ENCODE measurements around the gene TTC34. TPM values are rescaled to one million over a fixed set of nuclear protein-coding genes. Genes with fewer than 3 reads are reported as not detected.

TTC34 gene
- total RNA-seq, 2 experiments from 2014 or later: 0.97 to 1.0 TPM

DNA sequence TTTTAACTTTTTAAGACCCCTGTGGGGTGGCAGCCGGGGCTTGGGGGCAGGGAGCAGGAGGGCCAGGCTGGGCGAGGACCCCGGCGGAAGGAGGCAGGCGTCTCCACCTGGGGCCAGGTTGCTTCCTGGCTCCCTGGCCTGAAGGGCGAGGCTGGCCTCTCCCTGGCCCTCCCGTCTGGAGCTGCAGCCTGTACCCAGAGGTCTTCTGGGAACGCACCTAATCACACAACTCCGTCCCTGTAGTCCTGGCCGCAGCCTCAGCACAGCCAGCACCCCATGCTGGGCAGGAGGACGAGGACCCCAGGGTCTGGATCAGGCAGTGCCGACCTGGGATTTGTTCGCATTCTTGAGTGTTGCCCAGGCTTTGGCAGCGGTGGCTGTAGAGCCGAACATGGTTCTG is 14.1 kb upstream of the TTC34 start:
- H3K9me3 Mint-ChIP-seq: no peaks in the 10 kb centered on the region
- no peak overlapping the region for H3K27ac Mint-ChIP-seq
- H3K36me3 Mint-ChIP-seq: no peaks in the 10 kb centered on the region
- intact Hi-C loops (cut with micrococcal nuclease): no loop called here
- DNase-seq: no peak
- peaks cover 2% of the 10 kb centered on the region for H3K27me3 Mint-ChIP-seq
- POLR2A ChIA-PET: no interaction called here
- H3K4me1 Mint-ChIP-seq (ENCODE audit: low read depth): no peaks in the 10 kb centered on the region
- CTCF ChIA-PET: no interaction called here
- no peak overlapping the region for H3K4me3 Mint-ChIP-seq

- Mint-ChIP-seq H3K4me3 (no peak overlapping the region), H3K27me3 (peaks cover 2% of the 10 kb centered on the region), H3K27ac (no peak overlapping the region), H3K9me3 (no peaks in the 10 kb centered on the region), H3K4me1 (ENCODE audit: low read depth) (no peaks in the 10 kb centered on the region), H3K36me3 (no peaks in the 10 kb centered on the region)
- no peak for DNase-seq
- intact Hi-C loops (cut with micrococcal nuclease): no loop called here
- ChIA-PET POLR2A (no interaction called here), CTCF (interaction anchor here (0.7 kb wide), 1 partner anchor 11 kb away, joined by 3 read pairs; no protein-coding TSS in a partner anchor)
These were observed 13.1 kb upstream of the TTC34 start for GRCh38 chr1:2814511-2815075.

GRCh38 chr1:2812939-2813653 is 11.6 kb upstream of the TTC34 start:
- H3K4me1 Mint-ChIP-seq (ENCODE audit: low read depth): no peaks in the 10 kb centered on the region
- H3K27ac Mint-ChIP-seq: no peak overlapping the region
- POLR2A ChIA-PET: no interaction called here
- H3K9me3 Mint-ChIP-seq: no peaks in the 10 kb centered on the region
- peaks cover 2% of the 10 kb centered on the region for H3K27me3 Mint-ChIP-seq
- CTCF ChIA-PET: interaction anchor here (1.0 kb wide), 1 partner anchor 9 kb away, joined by 3 read pairs; no protein-coding TSS in a partner anchor
- intact Hi-C loops (cut with micrococcal nuclease): no loop called here
- H3K36me3 Mint-ChIP-seq: no peaks in the 10 kb centered on the region
- no peak for DNase-seq
- H3K4me3 Mint-ChIP-seq: no peak overlapping the region

DNA sequence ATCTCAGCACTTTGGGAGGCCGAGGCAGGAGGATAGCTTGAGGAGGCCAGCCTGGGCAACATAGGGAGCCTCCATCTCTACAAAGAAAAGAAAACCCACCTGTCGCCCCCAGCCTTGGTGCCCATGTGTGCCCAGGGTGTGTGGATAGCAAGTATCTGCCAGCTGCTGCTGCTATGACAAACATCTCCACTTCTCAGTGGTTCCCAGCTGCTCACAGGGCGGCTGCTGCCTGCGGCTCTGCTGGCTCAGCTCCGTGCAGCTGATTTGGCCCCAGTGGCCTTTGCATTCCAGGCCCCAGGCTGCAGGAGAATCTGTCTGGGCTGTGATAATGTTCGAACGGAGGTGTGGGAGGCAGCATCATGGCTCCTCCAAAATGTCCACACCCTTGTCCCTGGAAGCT is 10.6 kb upstream of the TTC34 start:
- intact Hi-C loops (cut with micrococcal nuclease): no loop called here
- Mint-ChIP-seq H3K9me3 (no peaks in the 10 kb centered on the region), H3K4me3 (no peak overlapping the region), H3K27ac (no peak overlapping the region), H3K4me1 (ENCODE audit: low read depth) (no peaks in the 10 kb centered on the region), H3K36me3 (no peaks in the 10 kb centered on the region), H3K27me3 (peaks cover 2% of the 10 kb centered on the region)
- ChIA-PET CTCF (interaction anchor here (1.3 kb wide), 1 partner anchor 10 kb away, joined by 4 read pairs; no protein-coding TSS in a partner anchor), POLR2A (no interaction called here)
- no peak for DNase-seq

- Mint-ChIP-seq H3K4me1 (ENCODE audit: low read depth) (no peaks in the 10 kb centered on the region), H3K27me3 (peaks cover 2% of the 10 kb centered on the region), H3K4me3 (no peak overlapping the region), H3K9me3 (no peaks in the 10 kb centered on the region), H3K27ac (no peak overlapping the region), H3K36me3 (no peaks in the 10 kb centered on the region)
- intact Hi-C loops (cut with micrococcal nuclease): no loop called here
- CTCF ChIA-PET: interaction anchor here (1.3 kb wide), 1 partner anchor 11 kb away, joined by 4 read pairs; no protein-coding TSS in a partner anchor
- DNase-seq: no peak
- POLR2A ChIA-PET: no interaction called here
These were observed 10.0 kb upstream of the TTC34 start for GRCh38 chr1:2811533-2811918.

- Mint-ChIP-seq H3K4me3 (no peak overlapping the region), H3K36me3 (no peaks in the 10 kb centered on the region), H3K4me1 (ENCODE audit: low read depth) (no peaks in the 10 kb centered on the region), H3K27me3 (peaks cover 3% of the 10 kb centered on the region), H3K27ac (no peak overlapping the region), H3K9me3 (no peaks in the 10 kb centered on the region)
- intact Hi-C loops (cut with micrococcal nuclease): no loop called here
- CTCF ChIA-PET: interaction anchor here (1.3 kb wide), 1 partner anchor 11 kb away, joined by 4 read pairs; no protein-coding TSS in a partner anchor
- no peak for DNase-seq
- POLR2A ChIA-PET: no interaction called here
These were observed 9.5 kb upstream of the TTC34 start for GRCh38 chr1:2810899-2811532.

DNA sequence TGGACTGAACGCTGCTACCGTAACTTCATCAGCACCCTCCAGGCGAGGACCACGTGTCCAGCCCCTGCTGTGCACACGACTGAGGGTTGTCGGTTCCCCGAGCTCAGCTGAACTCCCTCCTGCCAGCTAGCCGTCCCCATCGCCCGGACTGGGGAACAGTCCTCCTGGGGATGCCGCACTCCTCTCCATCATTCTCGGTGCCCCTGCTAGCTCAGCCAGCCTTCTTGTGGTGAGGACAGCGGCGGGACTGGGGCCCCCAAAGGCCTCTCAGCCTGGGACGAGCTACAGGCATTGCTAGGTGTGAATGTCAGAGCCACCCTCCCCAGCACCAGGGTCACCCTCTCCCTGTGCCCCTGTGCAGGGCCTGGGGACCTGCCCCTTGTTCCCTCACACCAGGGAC is 8.8 kb upstream of the TTC34 start:
- H3K36me3 Mint-ChIP-seq: no peaks in the 10 kb centered on the region
- POLR2A ChIA-PET: no interaction called here
- DNase-seq: no peak
- no peaks in the 10 kb centered on the region for H3K4me1 Mint-ChIP-seq (ENCODE audit: low read depth)
- H3K4me3 Mint-ChIP-seq: no peak overlapping the region
- peaks cover 4% of the 10 kb centered on the region for H3K27me3 Mint-ChIP-seq
- intact Hi-C loops (cut with micrococcal nuclease): no loop called here
- CTCF ChIA-PET: no interaction called here
- no peaks in the 10 kb centered on the region for H3K9me3 Mint-ChIP-seq
- no peak overlapping the region for H3K27ac Mint-ChIP-seq

DNA sequence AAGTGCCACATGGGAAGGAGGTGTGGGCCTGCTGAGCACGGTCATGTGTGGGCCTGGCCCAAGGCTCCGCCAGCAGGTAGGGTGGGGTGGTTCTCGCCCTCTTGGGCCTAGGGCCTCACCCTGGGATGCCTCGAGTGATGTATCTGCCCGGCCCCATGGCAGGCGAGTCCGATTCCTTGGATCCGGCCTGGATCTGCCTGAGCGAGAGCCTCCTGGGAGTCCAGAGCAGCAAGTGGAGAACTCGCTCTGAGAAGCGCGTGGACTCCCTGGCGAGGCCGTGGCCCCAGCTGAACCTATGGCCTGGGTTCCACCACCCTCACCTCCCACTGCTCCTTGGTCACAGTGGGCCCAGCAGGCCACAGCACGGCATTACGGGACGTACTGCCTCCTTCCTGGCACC is 8.2 kb upstream of the TTC34 start:
- Mint-ChIP-seq H3K4me1 (ENCODE audit: low read depth) (no peaks in the 10 kb centered on the region), H3K27me3 (peaks cover 4% of the 10 kb centered on the region), H3K4me3 (no peak overlapping the region), H3K9me3 (no peaks in the 10 kb centered on the region), H3K27ac (no peak overlapping the region), H3K36me3 (no peaks in the 10 kb centered on the region)
- no peak for DNase-seq
- intact Hi-C loops (cut with micrococcal nuclease): no loop called here
- CTCF ChIA-PET: no interaction called here
- POLR2A ChIA-PET: no interaction called here

DNA sequence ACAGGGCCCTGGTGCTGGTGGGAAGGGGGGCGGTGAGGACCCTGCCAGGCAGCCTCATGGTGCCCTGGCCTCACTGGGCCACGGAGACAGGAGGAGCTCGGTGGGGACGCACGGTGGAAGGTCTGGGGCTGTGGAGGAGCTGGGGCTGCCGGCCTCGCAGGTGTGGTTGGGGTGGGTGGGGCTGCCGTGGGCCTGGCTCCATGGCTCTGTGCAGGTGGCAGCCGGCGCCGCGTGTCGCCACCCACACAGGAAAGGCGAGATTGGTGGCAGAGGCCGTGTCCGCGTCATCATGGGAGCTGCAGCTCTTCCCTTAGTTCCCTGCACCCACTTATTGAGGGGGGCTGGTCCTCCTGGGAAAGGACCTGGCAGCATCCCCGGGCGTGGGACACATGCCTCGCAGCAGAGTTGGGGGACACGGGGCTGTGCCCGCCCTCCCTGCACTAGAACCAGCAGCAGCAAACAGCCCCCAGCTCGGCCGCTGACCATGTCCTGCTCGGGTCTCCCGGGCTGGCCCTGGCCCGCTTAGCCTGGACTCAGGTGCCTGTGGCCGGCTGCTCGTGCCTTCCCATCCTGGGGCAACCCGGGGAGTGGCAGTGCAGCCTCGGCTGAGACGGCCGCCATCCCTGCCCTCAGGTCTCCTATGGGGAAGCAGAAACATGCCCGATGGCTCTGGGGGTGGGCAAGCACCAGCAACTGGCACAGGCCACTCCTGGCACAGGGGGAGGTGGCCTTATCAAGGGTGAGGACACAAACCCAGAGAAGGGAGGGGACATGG is 7.5 kb upstream of the TTC34 start:
- Mint-ChIP-seq H3K27ac (no peak overlapping the region), H3K9me3 (no peaks in the 10 kb centered on the region), H3K27me3 (peaks cover 4% of the 10 kb centered on the region), H3K4me1 (ENCODE audit: low read depth) (no peaks in the 10 kb centered on the region), H3K36me3 (no peaks in the 10 kb centered on the region), H3K4me3 (no peak overlapping the region)
- intact Hi-C loops (cut with micrococcal nuclease): no loop called here
- ChIA-PET CTCF (no interaction called here), POLR2A (no interaction called here)
- no peak for DNase-seq

- CTCF ChIA-PET: no interaction called here
These were observed 6.9 kb upstream of the TTC34 start for GRCh38 chr1:2808386-2808705.

DNA sequence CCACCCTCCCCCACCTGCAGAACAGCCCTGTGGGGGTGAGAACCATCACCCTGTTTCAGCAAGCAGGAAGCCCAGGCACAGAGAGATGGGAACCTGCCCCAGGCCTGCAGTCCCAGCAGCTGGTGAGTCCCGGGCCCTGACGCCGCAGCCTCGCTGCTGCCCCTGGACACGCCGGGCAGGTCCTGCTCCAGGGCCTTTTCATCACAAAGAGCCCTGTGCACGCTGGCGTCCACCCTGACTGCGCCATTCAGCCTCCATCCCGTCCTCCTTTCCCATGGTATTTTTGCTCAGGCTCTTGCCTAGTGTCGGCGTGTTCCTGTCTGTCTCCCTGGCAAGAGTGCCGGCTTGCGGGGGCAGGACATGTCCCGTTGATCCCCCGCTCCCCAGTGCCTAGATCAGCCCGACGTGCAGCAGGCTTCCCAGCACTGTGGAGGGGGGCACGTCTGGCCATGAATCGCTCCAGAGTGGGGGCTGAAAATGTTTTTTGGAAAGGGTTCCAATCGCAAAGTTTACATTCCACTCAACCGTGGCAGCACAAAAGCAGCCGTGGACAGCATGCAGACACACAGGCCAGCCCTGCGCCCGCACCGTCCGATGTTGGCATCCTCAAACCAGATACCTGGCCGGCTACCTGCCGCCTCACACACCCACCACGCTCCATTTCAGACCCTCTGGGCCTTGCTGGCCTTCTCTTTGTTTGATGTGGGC is 6.3 kb upstream of the TTC34 start:
- Mint-ChIP-seq H3K9me3 (no peaks in the 10 kb centered on the region), H3K4me1 (ENCODE audit: low read depth) (no peaks in the 10 kb centered on the region), H3K4me3 (no peak overlapping the region), H3K27me3 (peaks cover 4% of the 10 kb centered on the region), H3K27ac (no peak overlapping the region), H3K36me3 (no peaks in the 10 kb centered on the region)
- ChIA-PET POLR2A (no interaction called here), CTCF (no interaction called here)
- DNase-seq: no peak
- intact Hi-C loops (cut with micrococcal nuclease): no loop called here

More at GRCh38 chr1:2808386-2808705, 6.9 kb upstream of the TTC34 start:
- Mint-ChIP-seq H3K36me3 (no peaks in the 10 kb centered on the region), H3K4me3 (no peak overlapping the region), H3K9me3 (no peaks in the 10 kb centered on the region), H3K27me3 (peaks cover 4% of the 10 kb centered on the region), H3K27ac (no peak overlapping the region), H3K4me1 (ENCODE audit: low read depth) (no peaks in the 10 kb centered on the region)
- DNase-seq: no peak
- POLR2A ChIA-PET: no interaction called here
- intact Hi-C loops (cut with micrococcal nuclease): no loop called here

GRCh38 chr1:2807036-2807435 is 5.5 kb upstream of the TTC34 start:
- no peaks in the 10 kb centered on the region for H3K9me3 Mint-ChIP-seq
- H3K27me3 Mint-ChIP-seq: peaks cover 3% of the 10 kb centered on the region
- intact Hi-C loops (cut with micrococcal nuclease): no loop called here
- H3K27ac Mint-ChIP-seq: no peak overlapping the region
- H3K4me1 Mint-ChIP-seq (ENCODE audit: low read depth): no peaks in the 10 kb centered on the region
- ChIA-PET CTCF (no interaction called here), POLR2A (no interaction called here)
- H3K36me3 Mint-ChIP-seq: no peaks in the 10 kb centered on the region
- DNase-seq: no peak
- H3K4me3 Mint-ChIP-seq: no peak overlapping the region

All from activated CD4-positive, alpha-beta memory T cell treated with anti-CD3 and anti-CD28 coated beads for 36 hours (primary cell).